NCI-H2029 (cell line): ENCODE measurements around the gene SLC1A7.
A peak's percentile ranks its signal among the peaks of the same experiment; 100 is the strongest.

Source experiments
- DNase-seq: peaks from one replicate; lab custom pipeline; 2025; lab: John Stamatoyannopoulos, UW

Gene SLC1A7

GRCh38 chr1:53061123-53061858, 81.1 kb downstream of the SLC1A7 start:
- DNase-seq: no peak

- DNase-seq: no peak
These were observed 81.9 kb downstream of the SLC1A7 start for GRCh38 chr1:53060579-53060978.

GRCh38 chr1:53057127-53057526, 85.3 kb downstream of the SLC1A7 start:
- no peak for DNase-seq

GRCh38 chr1:53051676-53052075, 90.8 kb downstream of the SLC1A7 start:
- no peak for DNase-seq

GRCh38 chr1:53050310-53050709, 92.1 kb downstream of the SLC1A7 start:
- DNase-seq: no peak

GRCh38 chr1:53049574-53049967, 92.9 kb downstream of the SLC1A7 start:
- no peak for DNase-seq

- no peak for DNase-seq
These were observed 93.4 kb downstream of the SLC1A7 start for GRCh38 chr1:53048960-53049573.

- DNase-seq: peak; percentile 95
These were observed 94.4 kb downstream of the SLC1A7 start for GRCh38 chr1:53047737-53048736.

GRCh38 chr1:53046930-53047329, 95.5 kb downstream of the SLC1A7 start:
- peak; percentile 97 for DNase-seq

- no peak for DNase-seq
These were observed 97.5 kb downstream of the SLC1A7 start for GRCh38 chr1:53044926-53045325.

- DNase-seq: no peak
These were observed 99.2 kb downstream of the SLC1A7 start for GRCh38 chr1:53043271-53043670.

GRCh38 chr1:53038566-53038965, 103.9 kb downstream of the SLC1A7 start:
- no peak for DNase-seq
